Fibroblast of peridontal ligament (primary cell): ENCODE measurements around the gene APC2.
A peak's percentile ranks its signal among the peaks of the same experiment; 100 is the strongest.
"Not testable (repeated sequence)": the region's sequence is repeated elsewhere in the genome, so short reads cannot be mapped to it uniquely, and the experiment has no call there.

Experiments used
- DNase-seq: peaks from one replicate; pipeline ENCODE4 v3.0.0-alpha.2; 2010; ENCODE audit errors: extremely low read depth

Gene APC2

GRCh38 chr19:1495051-1495798 lies 45.3 kb downstream of the APC2 start:
- no peak for DNase-seq

GRCh38 chr19:1495799-1496713 lies 46.1 kb downstream of the APC2 start:
- no peak for DNase-seq

GRCh38 chr19:1496714-1497577 lies 47.0 kb downstream of the APC2 start:
- no peak for DNase-seq

GRCh38 chr19:1497578-1498235 lies 47.8 kb downstream of the APC2 start:
- DNase-seq: no peak

GRCh38 chr19:1499231-1499630 lies 49.3 kb downstream of the APC2 start:
- not testable (repeated sequence) for DNase-seq

- no peak for DNase-seq
These were observed 51.3 kb downstream of the APC2 start for GRCh38 chr19:1501200-1501595.

GRCh38 chr19:1502433-1503088 lies 52.6 kb downstream of the APC2 start:
- DNase-seq: no peak

GRCh38 chr19:1503089-1503924 lies 53.4 kb downstream of the APC2 start:
- no peak for DNase-seq

GRCh38 chr19:1503925-1504773 lies 54.2 kb downstream of the APC2 start:
- DNase-seq: no peak

GRCh38 chr19:1505012-1505411 lies 55.1 kb downstream of the APC2 start:
- DNase-seq: no peak

GRCh38 chr19:1505991-1506881 lies 56.3 kb downstream of the APC2 start:
- no peak for DNase-seq

- DNase-seq: no peak
These were observed 57.3 kb downstream of the APC2 start for GRCh38 chr19:1507192-1507660.

- peak; percentile 95 for DNase-seq
These were observed 58.0 kb downstream of the APC2 start for GRCh38 chr19:1507763-1508506.

- DNase-seq: no peak
These were observed 58.6 kb downstream of the APC2 start for GRCh38 chr19:1508507-1508856.

GRCh38 chr19:1509602-1510441 lies 59.9 kb downstream of the APC2 start:
- no peak for DNase-seq

- no peak for DNase-seq
These were observed 60.5 kb downstream of the APC2 start for GRCh38 chr19:1510442-1510806.
